LoVo (cell line): Measurements from ENCODE around the gene SORCS2.

ENCODE experiments used
- DNase-seq: peaks from one replicate; pipeline ENCODE4 v3.0.0-alpha.2; 2016; ENCODE audit warnings: low spot score

Gene SORCS2

GRCh38 chr4:7268941-7269340, 76.6 kb downstream of the SORCS2 start:
- DNase-seq, result no peak

GRCh38 chr4:7270121-7270520, 77.8 kb downstream of the SORCS2 start:
- no peak for DNase-seq

- DNase-seq, result no peak
Measured at GRCh38 chr4:7272404-7272803, 80.1 kb downstream of the SORCS2 start.

GRCh38 chr4:7273738-7274297, 81.5 kb downstream of the SORCS2 start:
- no peak for DNase-seq

GRCh38 chr4:7275067-7275466, 82.7 kb downstream of the SORCS2 start:
- DNase-seq, result no peak

- no peak for DNase-seq
Measured at GRCh38 chr4:7275490-7276154, 83.3 kb downstream of the SORCS2 start.

- DNase-seq, result no peak
Measured at GRCh38 chr4:7276515-7276914, 84.2 kb downstream of the SORCS2 start.

- no peak for DNase-seq
Measured at GRCh38 chr4:7278071-7278765, 85.9 kb downstream of the SORCS2 start.

GRCh38 chr4:7278981-7279380, 86.6 kb downstream of the SORCS2 start:
- DNase-seq, result no peak

GRCh38 chr4:7279902-7280301, 87.6 kb downstream of the SORCS2 start:
- DNase-seq, result no peak

- DNase-seq, result no peak
Measured at GRCh38 chr4:7280926-7281690, 88.8 kb downstream of the SORCS2 start.

GRCh38 chr4:7281691-7282665, 89.6 kb downstream of the SORCS2 start:
- no peak for DNase-seq

GRCh38 chr4:7282786-7283440, 90.6 kb downstream of the SORCS2 start:
- no peak for DNase-seq

GRCh38 chr4:7285244-7286094, 93.1 kb downstream of the SORCS2 start:
- no peak for DNase-seq

- no peak for DNase-seq
Measured at GRCh38 chr4:7286170-7286569, 93.8 kb downstream of the SORCS2 start.

- no peak for DNase-seq
Measured at GRCh38 chr4:7286798-7287197, 94.5 kb downstream of the SORCS2 start.

- DNase-seq, result no peak
Measured at GRCh38 chr4:7287274-7287917, 95.1 kb downstream of the SORCS2 start.

- DNase-seq, result no peak
Measured at GRCh38 chr4:7287918-7288280, 95.6 kb downstream of the SORCS2 start.

GRCh38 chr4:7288751-7289523, 96.6 kb downstream of the SORCS2 start:
- no peak for DNase-seq
